Measurements from ENCODE around the gene ABCA4.

DNA sequence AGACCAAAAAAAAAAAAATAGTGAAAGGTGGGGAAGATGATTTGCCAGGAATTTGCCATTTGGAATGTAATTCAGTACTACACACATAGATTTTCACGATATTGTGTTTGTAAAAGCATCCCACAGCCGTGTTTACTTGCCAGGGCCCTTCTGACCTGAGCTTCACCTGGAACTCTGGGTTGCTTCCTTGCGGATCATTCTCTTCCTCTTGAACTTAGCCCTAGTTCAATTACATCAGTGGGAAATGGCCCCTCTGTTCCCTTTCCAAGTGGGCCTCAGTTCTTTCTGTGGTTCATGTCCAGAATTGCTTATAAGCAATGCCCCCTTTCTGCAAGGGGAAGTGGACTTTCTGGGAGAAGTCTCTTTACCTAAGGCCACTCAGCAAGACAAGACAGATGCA lies 41.0 kb downstream of the ABCA4 start:
- TF ChIP-seq EP300 (IDR thresholded peaks at IDR 0.05) = no peak
- TF ChIP-seq, protein P1, sequence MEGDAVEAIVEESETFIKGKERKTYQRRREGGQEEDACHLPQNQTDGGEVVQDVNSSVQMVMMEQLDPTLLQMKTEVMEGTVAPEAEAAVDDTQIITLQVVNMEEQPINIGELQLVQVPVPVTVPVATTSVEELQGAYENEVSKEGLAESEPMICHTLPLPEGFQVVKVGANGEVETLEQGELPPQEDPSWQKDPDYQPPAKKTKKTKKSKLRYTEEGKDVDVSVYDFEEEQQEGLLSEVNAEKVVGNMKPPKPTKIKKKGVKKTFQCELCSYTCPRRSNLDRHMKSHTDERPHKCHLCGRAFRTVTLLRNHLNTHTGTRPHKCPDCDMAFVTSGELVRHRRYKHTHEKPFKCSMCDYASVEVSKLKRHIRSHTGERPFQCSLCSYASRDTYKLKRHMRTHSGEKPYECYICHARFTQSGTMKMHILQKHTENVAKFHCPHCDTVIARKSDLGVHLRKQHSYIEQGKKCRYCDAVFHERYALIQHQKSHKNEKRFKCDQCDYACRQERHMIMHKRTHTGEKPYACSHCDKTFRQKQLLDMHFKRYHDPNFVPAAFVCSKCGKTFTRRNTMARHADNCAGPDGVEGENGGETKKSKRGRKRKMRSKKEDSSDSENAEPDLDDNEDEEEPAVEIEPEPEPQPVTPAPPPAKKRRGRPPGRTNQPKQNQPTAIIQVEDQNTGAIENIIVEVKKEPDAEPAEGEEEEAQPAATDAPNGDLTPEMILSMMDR (IDR thresholded peaks at IDR 0.05) = no peak
